NCI-H2081 treated with DMSO at 0.1 percent for 48 hours (cell line): Measurements from ENCODE around the gene LIG1.

Experiments used
- DNase-seq: peaks from one replicate; lab custom pipeline; 2025; lab: John Stamatoyannopoulos, UW

LIG1 gene

DNA sequence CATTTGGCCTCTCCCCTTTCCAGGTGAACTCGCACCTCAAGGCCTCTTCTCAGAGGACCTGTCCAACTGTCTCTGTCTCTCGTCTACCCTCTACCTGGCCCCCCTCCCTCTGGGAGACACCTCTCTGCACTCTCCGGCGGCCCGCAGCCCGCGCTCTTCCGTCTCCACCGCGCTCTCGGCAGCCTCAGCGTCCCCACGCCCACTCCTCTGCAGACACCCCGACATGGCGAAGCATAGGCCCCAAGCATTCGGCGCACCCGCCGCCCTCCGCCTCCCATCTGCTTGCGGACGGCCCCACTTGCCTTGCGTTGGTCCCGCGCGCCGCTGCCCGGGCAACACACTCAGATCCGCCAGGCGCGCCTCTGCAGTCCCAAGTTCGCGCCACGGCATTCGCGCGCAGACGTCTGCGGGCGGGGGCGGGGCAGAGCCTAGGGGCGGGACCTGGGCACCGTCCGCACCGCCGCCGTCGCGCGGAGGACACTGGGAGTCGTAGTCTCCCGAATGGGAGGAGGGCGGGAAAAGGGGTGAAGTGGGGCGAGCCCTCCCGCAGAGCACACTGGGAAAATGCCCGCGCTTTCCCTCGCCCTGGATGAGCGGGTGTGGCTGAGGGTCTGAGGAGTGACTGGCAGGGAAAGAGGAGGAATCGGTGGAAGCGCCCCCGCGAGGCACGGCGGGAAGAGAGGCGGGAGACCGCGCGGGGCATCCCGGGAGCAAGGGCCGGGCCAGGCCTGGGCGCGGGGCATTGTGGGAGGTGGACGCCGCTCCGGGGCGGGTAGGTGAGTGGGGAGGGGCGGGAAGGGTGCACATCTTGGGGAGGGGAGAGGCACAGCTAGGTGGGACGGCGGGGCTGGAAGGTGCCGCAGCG, at the start of gene LIG1, which contains the start of gene ZSWIM9:
Gene LIG1 (minus strand): TSS at position 406 of the 865 bp plus-strand sequence. CDS start 4,778 bp downstream, outside the sequence.
Gene ZSWIM9 (plus strand): TSS at position 742 of the 865 bp plus-strand sequence. CDS start 1,123 bp downstream, outside the sequence.
- peak; percentile 68 for DNase-seq

DNA sequence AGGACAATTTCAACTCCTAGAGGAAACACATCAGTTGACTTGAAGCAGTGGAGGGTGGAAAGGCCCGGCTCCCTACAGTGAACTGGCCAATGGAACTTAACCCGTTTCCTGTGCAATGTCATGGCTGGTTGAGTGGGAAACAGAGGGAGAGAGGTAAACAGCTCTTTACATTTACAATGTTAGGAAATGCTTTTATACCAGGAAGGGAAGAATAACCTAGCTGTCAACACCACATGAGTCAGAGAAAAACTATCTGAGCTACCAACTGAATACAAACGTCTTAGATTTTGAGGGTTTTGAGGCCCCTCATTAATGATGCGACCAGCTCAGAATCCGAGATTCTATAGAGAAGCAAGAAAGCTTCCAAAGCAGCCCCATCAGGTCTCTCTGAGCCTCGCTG, 48.9 kb upstream of the LIG1 start:
- DNase-seq: no peak

GRCh38 chr19:48216933-48217332, 46.8 kb upstream of the LIG1 start:
- DNase-seq: no peak

GRCh38 chr19:48213959-48214358, 43.8 kb upstream of the LIG1 start:
- no peak for DNase-seq

DNA sequence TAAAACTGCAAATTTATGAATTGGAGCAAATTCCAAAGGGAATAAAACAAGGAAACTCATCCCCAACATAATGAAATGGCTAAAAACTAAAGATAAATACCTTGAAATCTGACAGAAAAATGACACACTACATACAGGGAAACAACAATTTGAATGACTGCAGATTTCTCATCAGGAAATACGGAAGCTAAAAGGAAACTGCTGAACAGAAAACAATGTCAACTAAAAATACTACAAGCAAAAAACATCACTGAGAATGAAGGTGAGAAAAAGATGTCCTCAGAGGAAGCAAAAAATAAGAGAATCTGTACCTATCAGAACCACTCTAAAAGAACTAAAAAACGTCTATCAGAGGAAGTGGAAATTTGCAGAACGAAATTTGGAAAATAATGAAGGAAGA, 39.9 kb upstream of the LIG1 start:
- DNase-seq: no peak

- DNase-seq: no peak
These were observed 36.4 kb upstream of the LIG1 start for GRCh38 chr19:48206397-48207093.

- DNase-seq: peak; percentile 87
These were observed 33.9 kb upstream of the LIG1 start for GRCh38 chr19:48203794-48204628.

GRCh38 chr19:48203222-48203793, 33.2 kb upstream of the LIG1 start:
- DNase-seq: no peak

- no peak for DNase-seq
These were observed 27.0 kb upstream of the LIG1 start for GRCh38 chr19:48196933-48197665.

GRCh38 chr19:48196321-48196763, 26.2 kb upstream of the LIG1 start:
- DNase-seq: no peak

DNA sequence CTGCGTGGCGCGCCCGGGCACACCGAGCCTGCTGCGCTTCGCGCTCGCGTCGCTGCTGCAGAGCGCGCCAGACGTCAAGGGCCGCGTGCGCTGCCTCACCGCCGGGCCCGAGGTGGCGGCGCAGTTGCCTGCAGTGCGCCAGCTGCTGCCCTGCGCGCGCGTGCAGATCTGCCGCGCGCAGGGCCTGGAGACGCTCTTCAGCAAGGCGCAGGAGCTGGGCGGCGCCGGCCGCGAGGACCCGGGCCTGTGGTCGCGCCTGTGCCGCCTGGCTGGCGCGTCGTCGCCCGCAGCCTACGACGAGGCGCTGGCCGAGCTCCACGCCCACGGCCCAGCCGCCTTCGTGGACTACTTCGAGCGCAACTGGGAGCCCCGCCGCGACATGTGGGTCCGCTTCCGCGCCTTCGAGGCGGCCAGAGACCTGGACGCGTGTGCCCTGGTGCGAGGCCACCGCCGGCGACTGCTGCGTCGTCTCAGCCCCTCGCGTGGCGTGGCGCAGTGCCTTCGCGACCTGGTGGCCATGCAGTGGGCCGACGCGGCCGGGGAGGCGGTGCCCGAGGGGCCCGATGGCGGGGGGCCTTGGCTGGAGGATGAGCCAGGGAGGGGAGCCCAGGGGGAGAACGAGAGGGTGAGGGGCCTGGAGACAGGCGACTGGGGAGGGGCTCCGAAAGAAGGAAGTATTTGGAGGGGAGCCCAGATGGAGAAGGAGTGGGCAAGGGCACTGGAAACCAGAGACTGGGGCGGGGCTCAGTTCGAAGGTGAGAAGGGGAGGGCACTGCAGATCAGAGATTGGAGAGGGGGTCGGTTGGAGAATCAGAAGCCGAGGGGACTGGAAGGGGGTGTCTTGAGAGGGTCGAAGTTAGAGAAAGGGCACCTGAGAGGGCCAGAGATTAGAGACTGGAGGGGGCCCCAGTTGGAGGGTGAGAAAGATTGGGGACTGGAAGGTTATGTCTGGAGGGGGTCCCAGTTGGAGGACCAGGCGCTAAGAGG, 25.0 kb upstream of the LIG1 start:
- DNase-seq: no peak

GRCh38 chr19:48194041-48194843, 24.1 kb upstream of the LIG1 start:
- no peak for DNase-seq

DNA sequence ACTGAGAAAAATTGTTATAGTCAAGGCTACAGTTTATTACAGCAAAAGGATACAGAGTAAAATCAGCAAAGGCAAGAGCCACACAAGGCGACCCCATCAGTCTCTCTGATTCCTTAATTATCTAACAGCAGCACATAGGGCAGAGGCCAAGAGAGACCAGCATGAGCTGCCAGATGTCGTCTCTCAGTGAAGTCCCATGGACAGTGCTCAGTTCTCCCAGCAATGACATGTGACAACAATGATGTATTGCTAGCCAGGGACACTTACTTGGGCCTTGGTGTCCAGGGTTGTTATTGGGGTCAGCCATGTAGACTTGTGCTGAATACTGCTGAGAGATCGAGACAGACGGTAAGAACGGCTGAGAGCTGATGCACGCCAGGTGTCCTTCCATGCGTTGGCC, 22.6 kb upstream of the LIG1 start:
- DNase-seq: no peak

GRCh38 chr19:48190885-48191284, 20.7 kb upstream of the LIG1 start:
- no peak for DNase-seq

GRCh38 chr19:48190288-48190884, 20.2 kb upstream of the LIG1 start:
- DNase-seq: peak; percentile 97

- no peak for DNase-seq
These were observed 16.4 kb upstream of the LIG1 start for GRCh38 chr19:48186541-48186991.

DNA sequence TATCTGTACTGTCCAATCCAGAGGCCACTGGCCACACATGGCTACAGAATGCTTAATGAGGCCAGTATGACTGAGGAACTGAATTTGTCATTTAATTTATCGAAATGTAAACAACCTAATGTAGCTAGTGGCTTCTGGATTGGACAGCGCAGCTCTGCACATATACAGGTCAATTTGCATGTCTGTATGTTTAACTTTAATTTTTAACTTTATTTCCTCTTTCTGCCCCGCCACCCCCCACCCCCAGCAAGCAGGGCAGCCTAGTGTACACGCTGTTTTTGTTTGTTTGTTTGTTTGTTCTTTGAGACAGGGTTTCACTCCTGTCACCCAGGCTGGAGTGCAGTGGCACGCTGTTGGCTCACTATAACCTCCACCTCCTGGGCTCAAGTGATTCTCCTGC, 15.9 kb upstream of the LIG1 start:
- no peak for DNase-seq

DNA sequence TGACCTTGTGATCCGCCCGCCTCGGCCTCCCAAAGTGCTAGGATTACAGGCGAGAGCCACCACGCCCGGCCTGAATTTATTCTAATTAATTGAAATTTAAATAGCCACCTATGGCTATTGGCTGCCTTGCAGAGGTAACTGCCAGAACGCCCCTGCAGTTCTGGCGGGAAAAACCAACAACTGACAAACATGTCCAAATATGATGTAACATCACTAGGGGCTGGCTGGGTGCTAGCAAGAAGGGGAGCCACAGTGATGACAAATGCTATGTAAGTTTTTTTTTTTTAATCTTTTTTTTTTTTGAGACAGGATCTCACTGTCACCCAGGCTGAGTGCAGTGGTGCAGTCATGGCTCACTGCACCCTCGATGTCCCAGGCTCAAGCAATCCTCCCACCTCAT, 13.2 kb upstream of the LIG1 start:
- no peak for DNase-seq

- DNase-seq: no peak
These were observed 12.3 kb upstream of the LIG1 start for GRCh38 chr19:48182434-48182833.
